Activated CD8-positive, alpha-beta T cell treated with anti-CD3 and anti-CD28 coated beads, Interleukin-2, amount 10 ng/mL, durations not matched to agents 7 days and 5 days (primary cell): ENCODE data around the gene MAB21L1. TPM values are rescaled to one million over a fixed set of nuclear protein-coding genes. Genes with fewer than 3 reads are reported as not detected.

ENCODE experiments used
- ATAC-seq: fragments of 150-1000 bp; cut with Tn5 transposase; one replicate; pipeline ENCODE4 v1.10.0; 2021; ENCODE audit warnings: moderate library complexity
- CTCF ChIA-PET: fragments of 350-600 bp; sonication (Branson Sonifier 250); formaldehyde crosslinking; loops from one replicate; lab custom pipeline; 2021; ENCODE audit warnings: antibody characterized with exemption; lab: Charles Lee
- POLR2A ChIA-PET: fragments of 350-600 bp; sonication (Branson Sonifier 250); formaldehyde crosslinking; loops from one replicate; lab custom pipeline; 2021; ENCODE audit warnings: antibody characterized with exemption; lab: Charles Lee
- DNase-seq: peaks from one replicate; pipeline ENCODE4 v3.0.0-alpha.2; 2020
- H3K27ac Mint-ChIP-seq: one replicate; pipeline ENCODE4 v1.8.0; 2021; ENCODE audit warnings: mild to moderate bottlenecking, mixed read lengths
- H3K27me3 Mint-ChIP-seq: one replicate; pipeline ENCODE4 v1.8.0; 2021; ENCODE audit warnings: low read depth, mixed read lengths
- H3K36me3 Mint-ChIP-seq: one replicate; pipeline ENCODE4 v1.8.0; 2021; ENCODE audit warnings: low read depth, mixed read lengths
- H3K4me1 Mint-ChIP-seq: one replicate; pipeline ENCODE4 v1.8.0; 2021; ENCODE audit warnings: low read depth, mixed read lengths
- H3K4me3 Mint-ChIP-seq: one replicate; pipeline ENCODE4 v1.8.0; 2021; ENCODE audit warnings: mild to moderate bottlenecking, mixed read lengths
- H3K9me3 Mint-ChIP-seq: one replicate; pipeline ENCODE4 v1.8.0; 2022; ENCODE audit warnings: mixed read lengths; ENCODE audit not compliant: insufficient read depth
- total RNA-seq, 2 experiments: library from RNA; stranded (reverse); gene quantifications; one replicate each; pipeline ENCODE4 v1.2.3, GENCODE V29; 2021

The MAB21L1 gene
- total RNA-seq, 2 experiments from 2014 or later = not detected

DNA sequence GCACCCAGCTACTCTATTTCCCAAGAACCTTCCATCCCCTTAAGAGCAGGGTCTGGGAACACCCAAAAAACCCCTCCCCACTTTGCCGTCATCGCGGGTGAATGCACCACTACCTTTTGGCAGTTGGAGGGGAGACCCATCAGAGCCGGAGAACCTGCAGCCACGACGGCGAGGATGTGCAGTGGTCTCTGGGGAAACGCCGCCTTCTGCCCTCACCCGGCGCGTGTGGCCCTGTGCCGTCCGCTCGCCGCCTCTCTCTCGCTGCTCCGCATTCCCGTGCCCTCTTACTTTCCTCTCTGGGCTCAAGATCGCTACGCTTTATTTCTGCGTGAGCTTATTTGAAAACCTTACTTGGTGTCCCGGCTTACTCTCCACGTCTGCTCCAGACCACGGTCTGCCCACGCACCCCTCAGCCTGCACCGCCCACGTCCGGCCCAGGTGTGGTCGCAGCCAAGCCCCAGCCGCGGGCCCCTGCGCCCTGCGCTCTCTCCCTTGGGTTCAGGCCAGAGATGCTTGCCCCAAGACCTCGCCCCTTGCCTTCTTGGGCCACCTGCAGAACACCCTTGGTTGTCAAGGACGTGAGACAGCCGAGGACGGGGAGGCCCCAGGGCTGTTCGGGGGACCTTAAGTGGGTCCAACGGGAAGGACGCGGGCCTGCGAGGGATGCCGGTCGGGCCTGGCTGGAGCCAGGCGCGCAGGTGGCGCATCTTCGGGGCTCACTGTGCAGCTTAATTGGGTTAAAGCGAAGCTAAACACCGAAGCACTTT is 2.0 kb upstream of the MAB21L1 start:
- no peak for DNase-seq

GRCh38 chr13:35477386-35477946 is 977 bp upstream of the MAB21L1 start:
- POLR2A ChIA-PET = interaction anchor here (0.6 kb wide), 1 partner anchor 54 kb away, joined by 3 read pairs; no protein-coding TSS in a partner anchor
- Mint-ChIP-seq H3K4me1 (peaks cover 34% of the 10 kb centered on the region), H3K36me3 (peaks cover 5% of the 10 kb centered on the region), H3K9me3 (no peaks in the 10 kb centered on the region), H3K4me3 (no peak overlapping the region), H3K27me3 (peaks cover 54% of the 10 kb centered on the region), H3K27ac (no peak overlapping the region)
- CTCF ChIA-PET = no interaction called here
- ATAC-seq (no peak), DNase-seq (no peak)

More for the DNA sequence above, 2.0 kb upstream of the MAB21L1 start:
- H3K4me1 Mint-ChIP-seq = peaks cover 34% of the 10 kb centered on the region
- POLR2A ChIA-PET = no interaction called here
- H3K9me3 Mint-ChIP-seq = no peaks in the 10 kb centered on the region
- peaks cover 5% of the 10 kb centered on the region for H3K36me3 Mint-ChIP-seq
- no peak overlapping the region for H3K27ac Mint-ChIP-seq
- CTCF ChIA-PET = no interaction called here
- H3K27me3 Mint-ChIP-seq = peaks cover 52% of the 10 kb centered on the region
- ATAC-seq = no peak
- peak overlapping the region; percentile 25 for H3K4me3 Mint-ChIP-seq

- Mint-ChIP-seq H3K27ac (peak overlapping the region; percentile 57), H3K27me3 (peaks cover 72% of the 10 kb centered on the region), H3K4me3 (peak overlapping the region; percentile 80), H3K36me3 (peaks cover 12% of the 10 kb centered on the region), H3K4me1 (peaks cover 46% of the 10 kb centered on the region), H3K9me3 (no peaks in the 10 kb centered on the region)
- ChIA-PET CTCF (no interaction called here), POLR2A (interaction anchor here (0.7 kb wide), 1 partner anchor 24 kb away, joined by 3 read pairs; no protein-coding TSS in a partner anchor)
- DNase-seq = peak; percentile 51
- peak; percentile 62 for ATAC-seq
Measured at GRCh38 chr13:35475212-35475959, 1.1 kb downstream of the MAB21L1 start.

DNA sequence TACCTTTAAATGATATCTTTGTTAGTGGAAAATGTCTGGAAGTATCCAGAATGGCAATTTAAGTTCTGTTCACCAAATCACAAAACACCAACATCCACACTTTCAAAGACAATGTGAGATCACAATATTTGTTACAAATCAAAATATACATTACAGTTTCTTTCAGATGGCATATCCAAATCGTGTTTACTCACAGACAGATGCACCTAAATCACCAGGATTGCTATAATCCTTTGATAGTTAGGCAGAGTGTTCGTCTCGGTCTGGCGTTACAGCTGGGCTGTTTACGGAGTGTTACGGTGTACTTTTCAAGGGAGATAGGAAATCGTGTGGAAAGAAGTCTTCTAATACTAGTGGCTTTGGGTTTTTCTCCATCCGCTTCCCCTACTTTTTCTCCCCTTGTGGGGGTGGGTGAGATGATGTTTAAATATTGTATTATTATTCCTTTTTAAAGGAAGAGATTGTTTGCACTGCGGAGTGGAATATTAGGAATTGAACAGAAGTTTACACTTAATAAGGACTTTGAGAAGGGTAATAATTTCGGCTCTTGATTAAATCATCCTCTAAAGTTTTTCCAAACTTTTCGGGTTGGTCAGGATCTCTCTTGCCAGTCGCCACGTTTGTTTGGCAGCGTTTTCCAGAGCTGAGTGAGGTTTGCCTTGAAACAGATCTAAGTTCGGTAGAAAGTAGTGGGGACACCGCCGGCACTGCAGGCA is 1.8 kb downstream of the MAB21L1 start:
- H3K27me3 Mint-ChIP-seq = peaks cover 79% of the 10 kb centered on the region
- no peak for ATAC-seq
- H3K9me3 Mint-ChIP-seq = no peaks in the 10 kb centered on the region
- ChIA-PET POLR2A (interaction anchor here (0.7 kb wide), 1 partner anchor 25 kb away, joined by 3 read pairs; no protein-coding TSS in a partner anchor), CTCF (no interaction called here)
- H3K4me1 Mint-ChIP-seq = peaks cover 46% of the 10 kb centered on the region
- no peak overlapping the region for H3K27ac Mint-ChIP-seq
- H3K36me3 Mint-ChIP-seq = peaks cover 12% of the 10 kb centered on the region
- DNase-seq = no peak
- H3K4me3 Mint-ChIP-seq = peak overlapping the region; percentile 80

DNA sequence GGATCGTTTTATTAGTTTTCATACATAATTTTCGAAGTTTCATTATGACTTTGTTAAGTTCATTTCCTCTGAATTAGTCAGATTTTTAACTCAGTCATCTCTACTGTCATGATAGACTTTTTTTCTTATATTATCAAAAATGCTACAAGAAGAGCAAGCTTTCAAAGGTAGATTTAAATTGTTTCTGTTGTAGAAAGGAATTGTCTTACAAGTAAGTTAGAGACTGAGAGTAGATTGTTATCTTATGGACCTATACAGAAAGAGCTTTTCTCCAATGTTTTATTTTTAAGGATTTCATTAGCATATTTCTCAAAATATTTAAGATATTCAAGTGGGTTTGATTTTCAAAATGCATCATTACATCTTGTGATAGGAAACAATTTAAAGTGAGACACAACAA is 2.7 kb downstream of the MAB21L1 start:
- no peak overlapping the region for H3K4me3 Mint-ChIP-seq
- H3K9me3 Mint-ChIP-seq = no peaks in the 10 kb centered on the region
- ChIA-PET CTCF (no interaction called here), POLR2A (no interaction called here)
- ATAC-seq (no peak), DNase-seq (no peak)
- H3K4me1 Mint-ChIP-seq = peaks cover 46% of the 10 kb centered on the region
- peaks cover 73% of the 10 kb centered on the region for H3K27me3 Mint-ChIP-seq
- no peak overlapping the region for H3K27ac Mint-ChIP-seq
- peaks cover 12% of the 10 kb centered on the region for H3K36me3 Mint-ChIP-seq

DNA sequence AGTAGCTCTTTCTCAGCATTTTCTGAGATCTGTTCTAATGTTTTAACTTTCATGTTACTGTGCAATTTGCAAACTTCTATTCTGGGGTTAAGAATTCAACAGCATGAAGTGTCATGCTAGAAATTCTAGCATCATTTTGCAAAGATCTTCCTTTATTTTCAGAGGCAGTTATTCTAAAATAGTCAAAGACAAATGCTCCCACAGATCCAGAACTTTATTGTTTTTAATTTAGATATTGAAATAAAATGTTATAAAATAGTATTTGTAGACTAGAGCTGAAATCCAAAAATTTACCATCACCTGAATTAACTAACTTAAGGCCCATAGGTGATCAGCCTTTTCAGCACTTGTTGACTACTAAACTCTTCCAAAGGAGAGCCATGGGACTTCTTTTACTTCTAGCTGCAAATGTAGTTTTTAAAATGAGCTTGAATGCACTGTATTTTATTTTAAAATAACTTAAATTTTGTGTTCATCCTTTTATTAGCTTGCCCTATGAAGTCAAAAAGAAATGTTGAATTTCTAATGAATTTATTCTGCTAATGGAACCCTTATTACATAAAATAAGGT is 3.2 kb downstream of the MAB21L1 start:
- Mint-ChIP-seq H3K27ac (no peak overlapping the region), H3K27me3 (peaks cover 74% of the 10 kb centered on the region), H3K4me1 (peaks cover 44% of the 10 kb centered on the region), H3K36me3 (peaks cover 12% of the 10 kb centered on the region), H3K4me3 (no peak overlapping the region), H3K9me3 (no peaks in the 10 kb centered on the region)
- CTCF ChIA-PET = no interaction called here
- POLR2A ChIA-PET = no interaction called here
- ATAC-seq (no peak), DNase-seq (no peak)

DNA sequence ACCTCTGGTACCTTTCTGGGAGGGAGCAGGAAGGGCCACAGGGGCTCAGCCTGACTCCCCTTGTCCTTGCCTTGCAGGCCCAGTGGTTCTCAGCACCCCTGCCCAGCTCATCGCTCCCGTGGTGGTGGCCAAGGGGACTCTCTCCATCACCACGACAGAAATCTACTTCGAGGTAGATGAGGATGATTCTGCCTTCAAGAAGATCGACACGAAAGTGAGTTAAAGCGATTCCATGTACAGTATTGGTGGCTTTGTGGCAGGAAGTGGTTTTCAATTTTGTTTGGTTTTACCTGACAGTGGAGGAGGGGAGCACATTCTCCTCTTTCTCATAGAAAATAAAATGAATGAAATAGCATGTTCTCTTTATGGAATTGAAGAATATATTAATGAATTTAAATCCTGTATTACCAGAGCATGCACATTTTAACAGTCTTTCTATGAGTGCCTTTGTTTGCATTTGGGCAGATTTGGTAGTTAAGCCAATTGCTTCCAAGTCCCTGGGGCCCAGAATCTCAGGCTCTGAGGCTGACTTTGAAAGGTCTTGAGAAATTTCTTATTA is 4.1 kb downstream of the MAB21L1 start:
- Mint-ChIP-seq H3K4me3 (no peak overlapping the region), H3K27me3 (peaks cover 68% of the 10 kb centered on the region), H3K36me3 (peaks cover 12% of the 10 kb centered on the region), H3K4me1 (peaks cover 39% of the 10 kb centered on the region), H3K9me3 (no peaks in the 10 kb centered on the region), H3K27ac (no peak overlapping the region)
- DNase-seq (peak; percentile 37), ATAC-seq (no peak)
- ChIA-PET CTCF (no interaction called here), POLR2A (no interaction called here)

DNA sequence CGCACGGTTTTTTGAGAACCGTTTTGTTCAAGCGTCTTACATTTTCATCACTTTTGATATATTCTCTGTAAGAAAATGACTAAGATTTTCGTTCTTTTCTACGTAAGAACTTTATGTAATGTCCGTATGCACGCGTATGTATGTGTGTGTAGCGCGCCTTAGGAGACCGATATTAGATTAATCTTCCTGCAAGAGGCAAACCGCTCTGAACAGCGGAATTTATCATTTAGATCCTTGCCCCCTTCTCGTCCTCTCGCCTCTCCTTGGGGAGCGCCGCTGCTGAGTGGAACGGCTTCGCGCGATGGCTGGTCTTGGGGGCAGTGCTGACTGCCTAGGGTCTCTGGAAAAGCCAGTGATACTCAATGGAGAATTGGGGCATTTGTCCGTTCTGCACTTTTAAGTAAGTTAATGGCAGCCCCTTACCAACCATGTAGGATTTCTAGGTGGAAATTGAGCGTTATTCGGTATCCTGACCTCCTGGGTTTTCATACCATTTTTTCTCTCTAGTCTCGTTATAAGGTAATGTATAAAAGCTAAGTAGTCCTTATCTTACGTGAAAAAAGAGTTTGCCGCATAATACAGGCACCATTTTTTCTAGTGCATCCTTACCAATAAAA is 4.7 kb downstream of the MAB21L1 start:
- ChIA-PET POLR2A (no interaction called here), CTCF (no interaction called here)
- H3K27ac Mint-ChIP-seq = no peak overlapping the region
- peaks cover 35% of the 10 kb centered on the region for H3K4me1 Mint-ChIP-seq
- ATAC-seq (no peak), DNase-seq (no peak)
- H3K4me3 Mint-ChIP-seq = no peak overlapping the region
- peaks cover 12% of the 10 kb centered on the region for H3K36me3 Mint-ChIP-seq
- H3K9me3 Mint-ChIP-seq = no peaks in the 10 kb centered on the region
- H3K27me3 Mint-ChIP-seq = peaks cover 62% of the 10 kb centered on the region

DNA sequence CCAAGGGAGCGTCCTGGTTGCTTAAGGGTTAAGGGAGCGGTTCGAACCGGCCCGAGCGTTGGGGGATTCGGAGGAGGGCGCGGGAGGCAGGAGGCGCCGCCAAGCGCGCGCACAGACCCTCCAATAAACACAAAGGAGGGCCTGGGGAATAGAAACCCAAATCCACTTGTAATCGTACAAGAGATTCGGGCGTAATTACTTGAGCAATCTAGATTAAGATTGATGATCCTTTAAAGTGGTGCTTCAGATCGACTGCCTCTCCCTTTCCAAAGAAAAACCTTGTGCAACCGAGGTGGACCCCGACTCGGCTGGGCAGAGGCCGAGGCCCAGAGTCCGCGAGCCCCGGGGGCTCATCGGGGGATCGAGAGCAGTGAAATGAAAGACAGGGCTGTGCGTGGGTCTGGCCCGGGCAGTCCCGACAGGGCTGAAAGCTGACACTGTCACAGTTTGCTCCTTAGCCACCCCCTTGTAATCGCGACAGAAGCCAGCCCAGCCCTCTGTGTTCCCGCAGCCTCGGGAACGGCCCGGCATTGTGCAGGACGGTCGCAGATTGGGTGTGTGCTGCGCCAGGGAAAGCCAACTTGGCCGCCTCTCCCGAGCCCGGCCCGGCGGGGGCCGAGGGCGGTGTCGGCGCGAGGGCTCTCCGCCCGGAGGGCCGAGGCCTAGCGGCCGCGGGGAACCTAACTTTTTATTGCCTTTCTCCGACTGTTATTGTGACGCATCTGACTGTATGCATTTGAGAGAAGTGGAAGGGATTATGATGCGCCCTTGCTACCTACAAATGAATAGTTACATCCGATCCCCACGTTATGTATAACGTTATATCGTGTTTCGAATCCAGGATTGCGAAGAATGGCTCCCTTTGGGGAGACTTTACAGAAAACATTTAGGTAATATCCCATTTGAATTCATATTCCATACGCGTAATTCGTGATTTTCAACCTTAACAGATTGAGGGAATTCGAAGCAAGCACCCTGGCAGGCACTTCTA is 5.5 kb downstream of the MAB21L1 start:
- H3K36me3 Mint-ChIP-seq = peaks cover 12% of the 10 kb centered on the region
- ATAC-seq = peak; percentile 48
- H3K27ac Mint-ChIP-seq = no peak overlapping the region
- POLR2A ChIA-PET = no interaction called here
- peak overlapping the region; percentile 13 for H3K4me3 Mint-ChIP-seq
- peaks cover 54% of the 10 kb centered on the region for H3K27me3 Mint-ChIP-seq
- DNase-seq = no peak
- no peaks in the 10 kb centered on the region for H3K9me3 Mint-ChIP-seq
- CTCF ChIA-PET = no interaction called here
- peaks cover 27% of the 10 kb centered on the region for H3K4me1 Mint-ChIP-seq
